ENCODE results near the gene PTGR2. TPM values are rescaled to one million over a fixed set of nuclear protein-coding genes. Genes with fewer than 3 reads are reported as not detected.

The PTGR2 gene
- total and polyA plus RNA-seq, 2 of the 8 experiments (the other 6 are each of a cell fraction or from before 2014, with no cell fraction given) = 6.0 to 17.5 TPM

DNA sequence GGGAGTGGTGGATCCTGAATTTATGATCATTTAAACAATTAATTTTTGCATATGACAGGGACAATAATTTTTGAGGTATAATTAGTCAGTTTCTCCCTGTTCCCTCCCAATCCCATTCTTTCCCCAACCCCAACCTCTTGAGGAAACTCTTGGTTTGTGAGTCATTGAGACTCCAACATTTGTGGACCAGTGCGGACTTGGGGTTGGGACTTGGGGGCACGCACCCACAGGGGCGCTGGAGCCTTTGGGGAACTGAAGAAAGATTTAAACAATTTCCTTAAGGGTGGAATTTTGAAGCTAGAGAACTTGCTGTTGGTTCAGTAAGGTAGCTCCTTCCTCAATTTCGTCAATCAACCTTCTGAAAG lies 17.4 kb upstream of the PTGR2 start (continued):
- TF ChIP-seq, protein P1, sequence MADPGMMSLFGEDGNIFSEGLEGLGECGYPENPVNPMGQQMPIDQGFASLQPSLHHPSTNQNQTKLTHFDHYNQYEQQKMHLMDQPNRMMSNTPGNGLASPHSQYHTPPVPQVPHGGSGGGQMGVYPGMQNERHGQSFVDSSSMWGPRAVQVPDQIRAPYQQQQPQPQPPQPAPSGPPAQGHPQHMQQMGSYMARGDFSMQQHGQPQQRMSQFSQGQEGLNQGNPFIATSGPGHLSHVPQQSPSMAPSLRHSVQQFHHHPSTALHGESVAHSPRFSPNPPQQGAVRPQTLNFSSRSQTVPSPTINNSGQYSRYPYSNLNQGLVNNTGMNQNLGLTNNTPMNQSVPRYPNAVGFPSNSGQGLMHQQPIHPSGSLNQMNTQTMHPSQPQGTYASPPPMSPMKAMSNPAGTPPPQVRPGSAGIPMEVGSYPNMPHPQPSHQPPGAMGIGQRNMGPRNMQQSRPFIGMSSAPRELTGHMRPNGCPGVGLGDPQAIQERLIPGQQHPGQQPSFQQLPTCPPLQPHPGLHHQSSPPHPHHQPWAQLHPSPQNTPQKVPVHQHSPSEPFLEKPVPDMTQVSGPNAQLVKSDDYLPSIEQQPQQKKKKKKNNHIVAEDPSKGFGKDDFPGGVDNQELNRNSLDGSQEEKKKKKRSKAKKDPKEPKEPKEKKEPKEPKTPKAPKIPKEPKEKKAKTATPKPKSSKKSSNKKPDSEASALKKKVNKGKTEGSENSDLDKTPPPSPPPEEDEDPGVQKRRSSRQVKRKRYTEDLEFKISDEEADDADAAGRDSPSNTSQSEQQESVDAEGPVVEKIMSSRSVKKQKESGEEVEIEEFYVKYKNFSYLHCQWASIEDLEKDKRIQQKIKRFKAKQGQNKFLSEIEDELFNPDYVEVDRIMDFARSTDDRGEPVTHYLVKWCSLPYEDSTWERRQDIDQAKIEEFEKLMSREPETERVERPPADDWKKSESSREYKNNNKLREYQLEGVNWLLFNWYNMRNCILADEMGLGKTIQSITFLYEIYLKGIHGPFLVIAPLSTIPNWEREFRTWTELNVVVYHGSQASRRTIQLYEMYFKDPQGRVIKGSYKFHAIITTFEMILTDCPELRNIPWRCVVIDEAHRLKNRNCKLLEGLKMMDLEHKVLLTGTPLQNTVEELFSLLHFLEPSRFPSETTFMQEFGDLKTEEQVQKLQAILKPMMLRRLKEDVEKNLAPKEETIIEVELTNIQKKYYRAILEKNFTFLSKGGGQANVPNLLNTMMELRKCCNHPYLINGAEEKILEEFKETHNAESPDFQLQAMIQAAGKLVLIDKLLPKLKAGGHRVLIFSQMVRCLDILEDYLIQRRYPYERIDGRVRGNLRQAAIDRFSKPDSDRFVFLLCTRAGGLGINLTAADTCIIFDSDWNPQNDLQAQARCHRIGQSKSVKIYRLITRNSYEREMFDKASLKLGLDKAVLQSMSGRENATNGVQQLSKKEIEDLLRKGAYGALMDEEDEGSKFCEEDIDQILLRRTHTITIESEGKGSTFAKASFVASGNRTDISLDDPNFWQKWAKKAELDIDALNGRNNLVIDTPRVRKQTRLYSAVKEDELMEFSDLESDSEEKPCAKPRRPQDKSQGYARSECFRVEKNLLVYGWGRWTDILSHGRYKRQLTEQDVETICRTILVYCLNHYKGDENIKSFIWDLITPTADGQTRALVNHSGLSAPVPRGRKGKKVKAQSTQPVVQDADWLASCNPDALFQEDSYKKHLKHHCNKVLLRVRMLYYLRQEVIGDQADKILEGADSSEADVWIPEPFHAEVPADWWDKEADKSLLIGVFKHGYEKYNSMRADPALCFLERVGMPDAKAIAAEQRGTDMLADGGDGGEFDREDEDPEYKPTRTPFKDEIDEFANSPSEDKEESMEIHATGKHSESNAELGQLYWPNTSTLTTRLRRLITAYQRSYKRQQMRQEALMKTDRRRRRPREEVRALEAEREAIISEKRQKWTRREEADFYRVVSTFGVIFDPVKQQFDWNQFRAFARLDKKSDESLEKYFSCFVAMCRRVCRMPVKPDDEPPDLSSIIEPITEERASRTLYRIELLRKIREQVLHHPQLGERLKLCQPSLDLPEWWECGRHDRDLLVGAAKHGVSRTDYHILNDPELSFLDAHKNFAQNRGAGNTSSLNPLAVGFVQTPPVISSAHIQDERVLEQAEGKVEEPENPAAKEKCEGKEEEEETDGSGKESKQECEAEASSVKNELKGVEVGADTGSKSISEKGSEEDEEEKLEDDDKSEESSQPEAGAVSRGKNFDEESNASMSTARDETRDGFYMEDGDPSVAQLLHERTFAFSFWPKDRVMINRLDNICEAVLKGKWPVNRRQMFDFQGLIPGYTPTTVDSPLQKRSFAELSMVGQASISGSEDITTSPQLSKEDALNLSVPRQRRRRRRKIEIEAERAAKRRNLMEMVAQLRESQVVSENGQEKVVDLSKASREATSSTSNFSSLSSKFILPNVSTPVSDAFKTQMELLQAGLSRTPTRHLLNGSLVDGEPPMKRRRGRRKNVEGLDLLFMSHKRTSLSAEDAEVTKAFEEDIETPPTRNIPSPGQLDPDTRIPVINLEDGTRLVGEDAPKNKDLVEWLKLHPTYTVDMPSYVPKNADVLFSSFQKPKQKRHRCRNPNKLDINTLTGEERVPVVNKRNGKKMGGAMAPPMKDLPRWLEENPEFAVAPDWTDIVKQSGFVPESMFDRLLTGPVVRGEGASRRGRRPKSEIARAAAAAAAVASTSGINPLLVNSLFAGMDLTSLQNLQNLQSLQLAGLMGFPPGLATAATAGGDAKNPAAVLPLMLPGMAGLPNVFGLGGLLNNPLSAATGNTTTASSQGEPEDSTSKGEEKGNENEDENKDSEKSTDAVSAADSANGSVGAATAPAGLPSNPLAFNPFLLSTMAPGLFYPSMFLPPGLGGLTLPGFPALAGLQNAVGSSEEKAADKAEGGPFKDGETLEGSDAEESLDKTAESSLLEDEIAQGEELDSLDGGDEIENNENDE (IDR thresholded peaks at IDR 0.05; ENCODE audit: insufficient replicate concordance, low read length) = no peak
- no peak for TF ChIP-seq POU5F1 (IDR thresholded peaks at IDR 0.05; ENCODE audit: low read depth, low read length)
- no peak for TF ChIP-seq RFX5 (IDR thresholded peaks at IDR 0.05; ENCODE audit: borderline replicate concordance, low read depth, low read length)
- TF ChIP-seq SP1 (IDR thresholded peaks at IDR 0.05; ENCODE audit: low read depth, low read length) = no peak
- no peak for TF ChIP-seq NANOG (IDR thresholded peaks at IDR 0.05; ENCODE audit: insufficient read depth, low read depth, low read length, poor library complexity, severe bottlenecking)
- TF ChIP-seq, protein P2, sequence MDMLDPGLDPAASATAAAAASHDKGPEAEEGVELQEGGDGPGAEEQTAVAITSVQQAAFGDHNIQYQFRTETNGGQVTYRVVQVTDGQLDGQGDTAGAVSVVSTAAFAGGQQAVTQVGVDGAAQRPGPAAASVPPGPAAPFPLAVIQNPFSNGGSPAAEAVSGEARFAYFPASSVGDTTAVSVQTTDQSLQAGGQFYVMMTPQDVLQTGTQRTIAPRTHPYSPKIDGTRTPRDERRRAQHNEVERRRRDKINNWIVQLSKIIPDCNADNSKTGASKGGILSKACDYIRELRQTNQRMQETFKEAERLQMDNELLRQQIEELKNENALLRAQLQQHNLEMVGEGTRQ (IDR thresholded peaks at IDR 0.05; ENCODE audit: low read length) = no peak
- no peak for TF ChIP-seq RXRA (IDR thresholded peaks at IDR 0.05; ENCODE audit: insufficient read depth, low read depth, low read length)
- TF ChIP-seq TAF1 (IDR thresholded peaks at IDR 0.05; ENCODE audit: low read depth, low read length) = no peak
- no peak for TF ChIP-seq EP300 (IDR thresholded peaks at IDR 0.05; ENCODE audit: borderline replicate concordance in 1 of 2, low read depth in 2 of 2, low read length in 2 of 2)
- no peak for TF ChIP-seq KDM4A (IDR thresholded peaks at IDR 0.05; ENCODE audit: low read depth, low read length, severe bottlenecking)
- TF ChIP-seq SP4 (IDR thresholded peaks at IDR 0.05; ENCODE audit: low read length) = no peak
